ENCODE results near the gene TUT4. TPM values are rescaled to one million over a fixed set of nuclear protein-coding genes. Genes with fewer than 3 reads are reported as not detected.

The TUT4 gene
- total RNA-seq, 1 experiment from 2014 or later = 37.4 TPM

DNA sequence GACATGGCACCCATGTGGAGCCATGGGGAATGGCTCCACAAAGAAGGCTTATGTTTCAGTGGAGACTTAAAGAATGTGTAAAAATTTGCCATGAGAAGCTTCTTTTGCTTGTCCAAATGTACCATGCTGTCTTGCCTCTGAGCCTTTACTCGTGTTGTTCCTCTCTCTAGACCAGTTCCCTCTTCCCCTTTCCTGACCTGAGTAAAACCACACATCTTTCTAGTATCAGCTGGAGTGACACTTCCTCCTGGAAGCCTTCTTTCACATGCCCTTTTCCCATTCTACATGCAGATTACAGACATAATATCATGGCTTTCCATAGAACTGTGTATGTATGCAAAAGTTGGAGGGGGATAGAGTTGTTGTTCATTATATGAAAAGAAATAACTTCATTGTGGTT is 35.6 kb upstream of the TUT4 start:
- H3K9ac ChIP-seq (ENCODE audit: low read length) = no peak overlapping the region
- H2AFZ ChIP-seq (ENCODE audit: low read length) = no peak overlapping the region
- H3F3A ChIP-seq (ENCODE audit: low read length, unreplicated experiment) = no peaks in the 10 kb centered on the region
- no peak for TF ChIP-seq EZH2phosphoT487 (IDR thresholded peaks at IDR 0.05; ENCODE audit: borderline replicate concordance, low read length)
- TF ChIP-seq, protein P1, sequence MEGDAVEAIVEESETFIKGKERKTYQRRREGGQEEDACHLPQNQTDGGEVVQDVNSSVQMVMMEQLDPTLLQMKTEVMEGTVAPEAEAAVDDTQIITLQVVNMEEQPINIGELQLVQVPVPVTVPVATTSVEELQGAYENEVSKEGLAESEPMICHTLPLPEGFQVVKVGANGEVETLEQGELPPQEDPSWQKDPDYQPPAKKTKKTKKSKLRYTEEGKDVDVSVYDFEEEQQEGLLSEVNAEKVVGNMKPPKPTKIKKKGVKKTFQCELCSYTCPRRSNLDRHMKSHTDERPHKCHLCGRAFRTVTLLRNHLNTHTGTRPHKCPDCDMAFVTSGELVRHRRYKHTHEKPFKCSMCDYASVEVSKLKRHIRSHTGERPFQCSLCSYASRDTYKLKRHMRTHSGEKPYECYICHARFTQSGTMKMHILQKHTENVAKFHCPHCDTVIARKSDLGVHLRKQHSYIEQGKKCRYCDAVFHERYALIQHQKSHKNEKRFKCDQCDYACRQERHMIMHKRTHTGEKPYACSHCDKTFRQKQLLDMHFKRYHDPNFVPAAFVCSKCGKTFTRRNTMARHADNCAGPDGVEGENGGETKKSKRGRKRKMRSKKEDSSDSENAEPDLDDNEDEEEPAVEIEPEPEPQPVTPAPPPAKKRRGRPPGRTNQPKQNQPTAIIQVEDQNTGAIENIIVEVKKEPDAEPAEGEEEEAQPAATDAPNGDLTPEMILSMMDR (conservative IDR thresholded peaks at IDR 0.05; ENCODE audit: low read depth, low read length) = no peak
- TF ChIP-seq EZH2 (IDR thresholded peaks at IDR 0.05; ENCODE audit: low read length, unreplicated experiment) = no peak
- ChIA-PET POLR2A (ENCODE audit: unreplicated experiment) (no interaction called here), CTCF (no interaction called here)
- H3K4me3 ChIP-seq (ENCODE audit: low read length) = no peak overlapping the region
- no peaks in the 10 kb centered on the region for H4K20me1 ChIP-seq (ENCODE audit: low read length)
- H3K79me2 ChIP-seq (ENCODE audit: low read length) = no peaks in the 10 kb centered on the region
- H3K36me3 ChIP-seq (ENCODE audit: low read depth, low read length) = no peaks in the 10 kb centered on the region
- no peaks in the 10 kb centered on the region for H3K27me3 ChIP-seq (ENCODE audit: low read length)
- no TSS peak for BruUV-seq (replicated peaks)
- no peaks in the 10 kb centered on the region for H3K4me1 ChIP-seq (ENCODE audit: insufficient read depth, low read length)
- DNase-seq = no peak
- ATAC-seq = no peak
- no peaks in the 10 kb centered on the region for H3K9me3 ChIP-seq (ENCODE audit: low read length)
- intact Hi-C loops (cut with micrococcal nuclease) = no loop called here
- no peak overlapping the region for H3K4me2 ChIP-seq (ENCODE audit: low read length)
- no peaks in the 10 kb centered on the region for H3K9me2 ChIP-seq (replicated peaks; ENCODE audit: low read length)
- no peak overlapping the region for H3K27ac ChIP-seq (ENCODE audit: low read length)

DNA sequence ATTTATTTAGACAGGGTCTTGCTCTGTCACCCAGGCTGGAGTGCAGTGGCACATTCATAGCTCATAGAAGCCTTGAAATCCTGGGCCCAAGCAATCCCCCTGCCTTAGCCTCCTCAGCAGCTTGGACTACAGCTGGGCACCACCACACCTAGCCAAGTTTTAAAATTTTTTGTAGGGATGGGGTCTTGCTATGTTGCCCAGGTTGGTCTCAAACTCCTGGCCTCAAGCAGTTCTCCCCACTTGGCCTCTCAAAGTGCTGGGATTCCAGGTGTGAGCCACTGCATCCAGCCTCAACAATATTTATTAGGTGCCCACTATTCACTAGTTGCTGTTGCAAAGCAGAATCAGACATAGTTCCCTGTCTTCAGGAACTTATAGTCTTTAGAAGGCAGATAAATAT is 35.1 kb upstream of the TUT4 start:
- no TSS peak for BruUV-seq (replicated peaks)
- no peaks in the 10 kb centered on the region for H3K9me2 ChIP-seq (replicated peaks; ENCODE audit: low read length)
- H3K27me3 ChIP-seq (ENCODE audit: low read length) = no peaks in the 10 kb centered on the region
- intact Hi-C loops (cut with micrococcal nuclease) = no loop called here
- ChIA-PET CTCF (no interaction called here), POLR2A (ENCODE audit: unreplicated experiment) (no interaction called here)
- H3K27ac ChIP-seq (ENCODE audit: low read length) = no peak overlapping the region
- H3K9me3 ChIP-seq (ENCODE audit: low read length) = no peaks in the 10 kb centered on the region
- TF ChIP-seq, protein P1 (conservative IDR thresholded peaks at IDR 0.05; ENCODE audit: low read depth, low read length) = no peak
- TF ChIP-seq EZH2 (IDR thresholded peaks at IDR 0.05; ENCODE audit: low read length, unreplicated experiment) (no peak), EZH2phosphoT487 (IDR thresholded peaks at IDR 0.05; ENCODE audit: borderline replicate concordance, low read length) (no peak)
- H3K4me1 ChIP-seq (ENCODE audit: insufficient read depth, low read length) = no peaks in the 10 kb centered on the region
- ATAC-seq (no peak), DNase-seq (no peak)
- no peaks in the 10 kb centered on the region for H4K20me1 ChIP-seq (ENCODE audit: low read length)
- H3K36me3 ChIP-seq (ENCODE audit: low read depth, low read length) = no peaks in the 10 kb centered on the region
- no peak overlapping the region for H3K4me2 ChIP-seq (ENCODE audit: low read length)
- H3K79me2 ChIP-seq (ENCODE audit: low read length) = no peaks in the 10 kb centered on the region
- H2AFZ ChIP-seq (ENCODE audit: low read length) = no peak overlapping the region
- H3K9ac ChIP-seq (ENCODE audit: low read length) = no peak overlapping the region
- H3F3A ChIP-seq (ENCODE audit: low read length, unreplicated experiment) = no peaks in the 10 kb centered on the region
- H3K4me3 ChIP-seq (ENCODE audit: low read length) = no peak overlapping the region

- no peaks in the 10 kb centered on the region for H3K79me2 ChIP-seq (ENCODE audit: low read length)
- POLR2A ChIA-PET (ENCODE audit: unreplicated experiment) = no interaction called here
- CTCF ChIA-PET = no interaction called here
These were observed 32.6 kb upstream of the TUT4 start for GRCh38 chr1:52585474-52585873.

More at GRCh38 chr1:52585474-52585873, 32.6 kb upstream of the TUT4 start:
- Histone ChIP-seq H2AFZ (ENCODE audit: low read length) (no peak overlapping the region), H3K4me1 (ENCODE audit: insufficient read depth, low read length) (no peaks in the 10 kb centered on the region), H3K4me3 (ENCODE audit: low read length) (no peak overlapping the region), H3K9me3 (ENCODE audit: low read length) (no peaks in the 10 kb centered on the region), H3K27ac (ENCODE audit: low read length) (no peak overlapping the region), H3K4me2 (ENCODE audit: low read length) (no peak overlapping the region), H3K27me3 (ENCODE audit: low read length) (no peaks in the 10 kb centered on the region), H3K9ac (ENCODE audit: low read length) (no peak overlapping the region), H3K36me3 (ENCODE audit: low read depth, low read length) (no peaks in the 10 kb centered on the region), H3K9me2 (replicated peaks; ENCODE audit: low read length) (no peaks in the 10 kb centered on the region), H4K20me1 (ENCODE audit: low read length) (no peaks in the 10 kb centered on the region), H3F3A (ENCODE audit: low read length, unreplicated experiment) (no peaks in the 10 kb centered on the region)
- ATAC-seq = no peak
- intact Hi-C loops (cut with micrococcal nuclease) = no loop called here
- no peak for DNase-seq
- TF ChIP-seq EZH2phosphoT487 (IDR thresholded peaks at IDR 0.05; ENCODE audit: borderline replicate concordance, low read length) (no peak), EZH2 (IDR thresholded peaks at IDR 0.05; ENCODE audit: low read length, unreplicated experiment) (no peak)
- TF ChIP-seq, protein P1 (conservative IDR thresholded peaks at IDR 0.05; ENCODE audit: low read depth, low read length) = no peak
- BruUV-seq (replicated peaks) = no TSS peak
